ENCODE results near the gene ZSWIM8.
"Not testable (repeated sequence)": the region's sequence is repeated elsewhere in the genome, so short reads cannot be mapped to it uniquely, and the experiment has no call there.

ZSWIM8 gene

DNA sequence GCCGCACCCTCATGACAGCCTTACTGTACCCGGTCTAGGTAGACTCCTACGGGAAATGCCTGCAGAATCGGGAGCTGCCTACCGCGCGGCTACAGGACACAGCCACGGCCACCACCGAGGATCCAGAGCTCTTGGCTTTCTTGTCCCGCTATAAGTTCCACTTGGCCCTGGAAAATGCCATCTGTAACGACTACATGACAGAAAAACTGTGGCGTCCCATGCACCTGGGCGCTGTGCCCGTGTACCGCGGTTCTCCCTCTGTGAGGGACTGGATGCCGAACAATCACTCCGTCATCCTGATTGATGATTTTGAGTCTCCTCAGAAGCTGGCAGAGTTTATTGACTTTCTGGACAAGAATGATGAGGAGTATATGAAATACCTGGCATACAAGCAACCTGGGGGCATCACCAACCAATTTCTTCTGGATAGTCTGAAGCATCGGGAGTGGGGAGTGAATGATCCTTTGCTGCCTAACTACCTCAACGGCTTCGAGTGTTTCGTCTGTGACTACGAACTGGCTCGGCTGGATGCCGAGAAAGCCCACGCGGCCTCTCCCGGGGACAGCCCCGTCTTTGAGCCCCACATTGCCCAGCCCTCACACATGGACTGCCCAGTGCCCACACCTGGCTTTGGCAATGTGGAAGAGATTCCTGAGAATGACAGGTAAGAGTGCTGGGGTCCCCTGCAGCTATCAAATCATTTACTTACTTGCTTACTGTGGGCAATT, 12.1 kb upstream of the ZSWIM8 start:
- no peak for DNase-seq

DNA sequence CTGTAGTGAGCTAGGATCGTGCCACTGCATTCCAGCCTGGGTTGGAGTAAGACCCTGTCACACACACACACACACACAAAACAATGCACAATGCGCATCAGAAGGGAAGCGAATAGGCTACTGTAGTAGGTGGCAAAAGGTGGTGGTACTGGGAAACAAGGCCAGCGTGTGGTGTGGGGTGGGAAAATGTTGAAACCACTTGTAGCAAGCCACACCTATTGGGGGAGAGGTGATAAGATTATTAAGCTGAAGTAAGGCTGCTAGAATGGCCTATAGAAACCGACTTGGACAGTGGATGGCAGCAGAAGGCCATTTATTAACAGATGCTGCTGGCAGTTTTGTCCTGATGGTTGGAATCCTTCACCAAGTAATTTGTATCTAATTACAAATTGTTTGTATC, 10.8 kb upstream of the ZSWIM8 start:
- DNase-seq = no peak

DNA sequence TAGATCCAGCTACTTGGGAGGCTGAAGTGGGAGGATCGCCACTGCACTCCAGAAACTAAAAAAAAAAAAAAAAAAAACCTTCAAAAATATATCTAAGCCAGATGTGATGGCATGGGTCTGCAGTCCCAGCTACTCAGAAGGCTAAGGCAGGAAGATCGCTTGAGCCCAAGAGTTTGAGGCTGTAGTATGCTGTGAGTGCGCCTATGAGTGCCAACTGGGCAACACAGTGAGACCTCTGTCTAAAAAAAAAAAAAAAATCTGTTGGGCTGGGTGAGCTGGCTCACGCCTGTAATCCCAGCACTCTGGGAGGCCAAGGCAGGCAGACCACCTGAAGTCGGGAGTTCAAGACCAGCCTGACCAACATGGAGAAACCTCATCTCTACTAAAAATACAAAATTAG, 6.4 kb upstream of the ZSWIM8 start:
- DNase-seq = no peak

GRCh38 chr10:73779539-73780197, 5.7 kb upstream of the ZSWIM8 start:
- no peak for DNase-seq

- DNase-seq = no peak
Observed at GRCh38 chr10:73780301-73780700, 5.1 kb upstream of the ZSWIM8 start.

GRCh38 chr10:73780966-73781365, 4.4 kb upstream of the ZSWIM8 start:
- no peak for DNase-seq

DNA sequence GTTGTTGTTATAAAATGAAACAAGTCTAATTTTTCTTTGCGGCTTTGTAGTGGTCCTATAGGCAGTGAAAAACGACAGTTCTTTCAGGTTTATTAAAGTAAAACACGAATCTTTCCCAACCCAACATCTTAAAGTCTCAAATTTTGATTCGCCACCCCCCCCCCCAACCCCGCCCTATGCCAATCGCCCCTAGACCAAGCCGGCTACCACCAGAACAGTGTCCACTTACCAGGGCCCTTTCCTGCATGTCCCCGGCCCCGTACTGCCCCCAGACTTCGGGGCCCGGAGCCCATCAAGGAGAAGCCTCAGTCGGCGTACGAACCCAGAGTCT, 3.9 kb upstream of the ZSWIM8 start:
- no peak for DNase-seq

GRCh38 chr10:73781879-73782748, 3.3 kb upstream of the ZSWIM8 start, which contains the start of gene CHCHD1:
Gene CHCHD1, plus strand, starts transcription at chr10:73782048. Its CDS starts 28 bp downstream, at chr10:73782076.
- DNase-seq = peak; percentile 10

DNA sequence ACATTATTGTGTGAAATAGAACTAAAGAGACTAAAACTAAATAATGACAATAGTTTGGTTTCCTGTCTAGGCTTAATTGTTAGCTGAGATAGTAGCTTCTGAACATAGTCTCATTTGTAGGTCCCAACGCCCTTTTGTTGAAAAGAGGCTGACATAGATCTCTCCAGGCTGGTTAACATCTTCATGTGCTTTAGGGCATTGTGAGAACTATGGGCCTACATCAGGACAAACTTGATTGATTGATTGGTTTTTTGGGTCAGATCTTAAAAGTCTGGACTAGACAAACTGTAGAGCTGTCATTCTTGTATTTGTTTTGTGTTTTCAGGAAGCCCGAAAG, 2.7 kb upstream of the ZSWIM8 start:
- no peak for DNase-seq

- no peak for DNase-seq
Observed at GRCh38 chr10:73785721-73786511, 510 bp downstream of the ZSWIM8 start.

DNA sequence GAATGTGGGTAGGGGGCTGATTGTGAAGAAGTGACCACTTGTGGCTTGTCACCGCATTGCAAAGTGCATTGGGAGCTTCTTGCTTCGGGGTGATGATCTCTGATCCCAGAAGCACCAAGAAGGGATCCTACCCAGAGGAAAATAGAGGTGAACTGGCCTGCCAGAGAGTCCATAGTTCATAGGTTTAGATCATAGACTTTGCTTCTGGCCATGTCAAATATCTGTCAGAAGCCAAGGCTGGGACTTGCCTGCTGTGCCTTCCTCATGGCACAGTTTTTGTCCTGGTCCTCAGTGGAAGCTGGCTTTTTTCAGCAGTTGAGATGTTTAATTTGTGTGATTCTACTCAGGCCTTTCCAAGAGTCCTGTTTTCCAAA, 1.1 kb downstream of the ZSWIM8 start:
- no peak for DNase-seq

GRCh38 chr10:73787031-73787800, 1.8 kb downstream of the ZSWIM8 start:
- not testable (repeated sequence) for DNase-seq

DNA sequence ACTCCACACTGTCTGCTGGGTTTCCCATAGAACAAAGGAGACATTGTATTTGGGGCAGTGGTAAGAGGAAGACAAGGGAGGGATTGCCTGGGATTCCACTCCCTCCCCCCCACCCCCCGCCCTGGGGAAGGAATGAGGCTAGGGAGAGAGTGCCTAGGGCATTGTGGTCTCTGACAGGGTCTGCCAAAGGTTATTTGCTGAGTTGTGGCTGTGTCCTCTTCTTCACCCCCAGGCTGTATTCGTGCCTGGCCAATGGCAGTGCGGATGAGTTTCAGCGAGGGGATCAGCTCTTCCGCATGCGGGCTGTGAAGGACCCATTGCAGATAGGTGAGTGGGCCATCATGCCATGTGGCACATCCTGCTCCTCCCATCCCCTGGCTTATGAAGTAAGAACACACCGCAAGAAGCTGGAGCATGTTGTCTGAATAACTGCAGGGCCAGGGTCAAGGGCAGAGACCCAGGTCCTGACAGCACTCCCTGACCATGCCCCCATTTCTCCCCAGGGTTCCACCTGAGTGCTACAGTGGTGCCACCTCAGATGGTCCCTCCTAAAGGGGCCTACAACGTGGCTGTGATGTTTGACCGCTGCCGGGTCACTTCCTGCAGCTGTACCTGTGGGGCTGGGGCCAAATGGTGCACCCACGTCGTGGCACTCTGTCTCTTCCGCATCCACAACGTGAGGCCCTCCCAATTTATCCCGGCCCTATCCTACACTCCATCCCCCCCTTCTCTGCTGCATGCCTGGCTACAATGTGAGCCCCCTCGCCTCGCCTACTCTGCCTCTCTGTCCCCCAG, 3.7 kb downstream of the ZSWIM8 start:
- no peak for DNase-seq

- no peak for DNase-seq
Observed at GRCh38 chr10:73789659-73790055, 4.3 kb downstream of the ZSWIM8 start.

- DNase-seq = no peak
Observed at GRCh38 chr10:73790886-73791625, 5.7 kb downstream of the ZSWIM8 start.

DNA sequence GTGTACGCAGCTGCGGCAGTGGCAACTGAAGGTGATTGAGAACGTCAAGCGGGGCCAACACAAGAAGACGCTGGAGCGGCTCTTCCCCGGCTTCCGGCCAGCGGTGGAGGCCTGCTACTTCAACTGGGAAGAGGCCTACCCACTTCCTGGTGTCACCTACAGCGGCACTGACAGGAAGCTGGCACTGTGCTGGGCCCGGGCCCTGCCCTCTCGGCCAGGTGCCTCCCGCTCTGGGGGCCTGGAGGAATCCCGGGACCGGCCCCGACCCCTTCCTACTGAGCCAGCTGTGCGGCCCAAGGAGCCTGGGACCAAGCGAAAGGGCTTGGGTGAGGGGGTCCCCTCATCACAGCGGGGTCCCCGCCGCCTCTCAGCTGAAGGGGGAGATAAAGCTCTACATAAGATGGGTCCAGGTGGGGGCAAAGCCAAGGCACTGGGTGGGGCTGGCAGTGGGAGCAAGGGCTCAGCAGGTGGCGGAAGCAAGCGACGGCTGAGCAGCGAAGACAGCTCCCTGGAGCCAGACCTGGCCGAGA, 6.5 kb downstream of the ZSWIM8 start:
- DNase-seq = no peak

DNA sequence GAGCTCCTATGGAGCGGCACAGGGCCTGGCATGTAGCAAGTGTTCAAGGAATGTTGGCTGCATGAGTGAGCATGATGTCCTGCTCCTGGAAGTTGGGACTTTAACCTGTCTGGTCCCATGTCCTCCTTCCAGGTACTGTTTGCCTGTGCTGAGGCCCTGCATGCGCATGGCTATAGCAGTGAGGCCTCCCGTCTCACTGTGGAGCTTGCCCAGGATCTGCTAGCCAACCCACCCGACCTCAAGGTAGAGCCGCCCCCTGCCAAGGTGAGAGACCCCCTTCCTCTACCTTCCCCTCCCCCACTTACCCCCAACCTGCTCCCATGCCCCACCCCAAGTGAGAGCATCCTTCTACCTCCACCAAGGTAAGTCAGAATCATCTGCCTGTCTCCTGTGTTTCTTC, 8.1 kb downstream of the ZSWIM8 start:
- DNase-seq = no peak

DNA sequence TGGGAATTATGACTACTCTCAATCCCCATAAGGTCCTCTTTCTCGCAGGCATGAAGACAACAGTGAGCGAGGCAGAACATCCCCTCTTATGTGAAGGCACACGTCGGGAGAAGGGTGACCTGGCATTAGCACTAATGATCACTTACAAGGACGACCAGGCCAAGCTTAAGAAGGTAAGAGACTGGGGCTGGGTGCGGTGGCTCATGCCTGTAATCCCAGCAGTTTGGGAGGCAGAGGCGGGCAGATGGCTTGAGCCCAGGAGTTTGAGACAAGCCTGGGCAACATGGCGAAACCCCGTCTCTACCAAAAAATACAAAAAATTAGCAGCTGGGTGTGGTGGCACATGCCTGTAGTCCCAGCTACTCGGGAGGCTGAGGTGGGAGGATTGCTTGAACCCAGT, 10.1 kb downstream of the ZSWIM8 start:
- DNase-seq = not testable (repeated sequence)

DNA sequence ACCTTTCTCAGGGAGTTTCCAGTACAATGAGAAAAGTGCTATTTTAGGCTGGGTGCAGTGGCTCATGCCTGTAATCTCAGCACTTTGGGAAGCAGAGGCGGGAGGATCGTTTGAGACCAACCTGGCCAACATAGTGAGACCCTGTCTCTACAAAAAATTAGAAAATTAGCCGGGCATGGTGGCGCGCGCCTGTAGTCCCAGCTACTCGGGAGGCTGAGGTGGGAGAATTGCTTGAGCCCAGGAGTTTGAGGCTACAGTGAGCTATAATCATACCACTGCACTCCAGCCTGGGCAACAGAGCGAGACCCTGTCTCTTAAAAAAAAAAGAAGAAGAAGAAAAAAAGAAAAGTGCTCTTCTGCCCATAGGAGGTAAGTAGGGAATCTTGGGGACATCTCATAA, 10.6 kb downstream of the ZSWIM8 start:
- not testable (repeated sequence) for DNase-seq

DNA sequence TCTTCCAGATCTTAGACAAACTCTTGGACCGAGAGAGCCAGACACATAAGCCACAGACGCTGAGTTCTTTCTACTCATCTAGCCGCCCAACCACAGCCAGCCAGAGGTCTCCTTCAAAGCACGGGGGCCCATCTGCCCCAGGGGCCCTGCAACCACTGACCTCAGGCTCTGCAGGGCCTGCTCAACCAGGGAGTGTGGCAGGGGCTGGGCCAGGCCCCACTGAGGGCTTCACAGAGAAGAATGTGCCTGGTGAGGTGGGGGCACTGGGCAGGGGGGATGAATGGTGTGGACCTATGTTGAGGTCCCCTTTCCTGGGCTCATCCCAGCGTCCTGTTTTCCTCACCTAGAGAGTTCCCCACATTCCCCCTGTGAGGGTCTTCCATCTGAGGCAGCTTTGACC, 11.4 kb downstream of the ZSWIM8 start:
- DNase-seq = no peak

Data from NCI-H2029 treated with DMSO at 0.1 percent for 48 hours (cell line).